ENCODE measurements around the gene NDUFB5.

DNA sequence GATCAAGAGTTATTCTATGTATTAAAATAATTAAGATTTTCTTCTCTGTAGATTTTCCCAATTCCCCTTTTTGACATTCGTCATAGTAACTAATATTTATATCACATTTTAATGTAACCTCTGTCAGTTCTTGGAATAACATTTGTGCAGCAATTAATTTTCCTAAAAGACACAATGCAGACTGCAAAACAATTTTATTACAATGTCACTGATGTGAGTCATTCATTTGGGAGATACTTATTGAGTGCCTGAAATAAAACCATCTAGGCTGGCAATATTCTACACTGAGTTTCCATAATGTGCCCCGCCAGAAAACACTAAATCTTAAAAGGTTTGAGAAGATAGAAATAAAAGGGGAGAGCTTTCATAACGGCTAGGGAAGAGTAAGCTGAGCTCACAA, 41.6 kb downstream of the NDUFB5 start:
- TF ChIP-seq, protein P1, sequence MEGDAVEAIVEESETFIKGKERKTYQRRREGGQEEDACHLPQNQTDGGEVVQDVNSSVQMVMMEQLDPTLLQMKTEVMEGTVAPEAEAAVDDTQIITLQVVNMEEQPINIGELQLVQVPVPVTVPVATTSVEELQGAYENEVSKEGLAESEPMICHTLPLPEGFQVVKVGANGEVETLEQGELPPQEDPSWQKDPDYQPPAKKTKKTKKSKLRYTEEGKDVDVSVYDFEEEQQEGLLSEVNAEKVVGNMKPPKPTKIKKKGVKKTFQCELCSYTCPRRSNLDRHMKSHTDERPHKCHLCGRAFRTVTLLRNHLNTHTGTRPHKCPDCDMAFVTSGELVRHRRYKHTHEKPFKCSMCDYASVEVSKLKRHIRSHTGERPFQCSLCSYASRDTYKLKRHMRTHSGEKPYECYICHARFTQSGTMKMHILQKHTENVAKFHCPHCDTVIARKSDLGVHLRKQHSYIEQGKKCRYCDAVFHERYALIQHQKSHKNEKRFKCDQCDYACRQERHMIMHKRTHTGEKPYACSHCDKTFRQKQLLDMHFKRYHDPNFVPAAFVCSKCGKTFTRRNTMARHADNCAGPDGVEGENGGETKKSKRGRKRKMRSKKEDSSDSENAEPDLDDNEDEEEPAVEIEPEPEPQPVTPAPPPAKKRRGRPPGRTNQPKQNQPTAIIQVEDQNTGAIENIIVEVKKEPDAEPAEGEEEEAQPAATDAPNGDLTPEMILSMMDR (IDR thresholded peaks at IDR 0.05), result no peak
- TF ChIP-seq EZH2 (IDR thresholded peaks at IDR 0.05; ENCODE audit: borderline replicate concordance, insufficient read depth, low read depth, low read length, poor library complexity, severe bottlenecking), result no peak
